ENCODE measurements around the gene SULT1C2.
"Not testable (repeated sequence)": the region's sequence is repeated elsewhere in the genome, so short reads cannot be mapped to it uniquely, and the experiment has no call there.

SULT1C2 gene

GRCh38 chr2:108355906-108356734 lies 67.4 kb downstream of the SULT1C2 start:
- no peak for DNase-seq

- not testable (repeated sequence) for DNase-seq
Measured at GRCh38 chr2:108359336-108359735, 70.6 kb downstream of the SULT1C2 start.
